Keratinocyte (primary cell): ENCODE measurements around the gene BAG3. TPM values are rescaled to one million over a fixed set of nuclear protein-coding genes. Genes with fewer than 3 reads are reported as not detected.

Source experiments
- DNase-seq: peaks from one replicate; pipeline ENCODE4 v3.0.0-alpha.2; 2011; ENCODE audit warnings: low read depth, missing footprints, low spot score
- FAIRE-seq: peaks from 2 replicates; lab custom pipeline; 2011; peaks lifted over from hg19 to GRCh38; lab: Jason Lieb, UNC
- H2AFZ ChIP-seq: 2 replicates; pipeline ENCODE4 v1.6.0; 2012; ENCODE audit warnings: low read length, control low read depth, inconsistent platforms; ENCODE audit not compliant: control insufficient read depth
- H3K27ac ChIP-seq: 2 replicates; pipeline ENCODE4 v1.5.1; 2011; ENCODE audit warnings: low read length; ENCODE audit not compliant: control insufficient read depth, insufficient read depth
- H3K27me3 ChIP-seq: 3 replicates; pipeline ENCODE4 v1.6.0; 2011; ENCODE audit warnings: low read length; ENCODE audit not compliant: control insufficient read depth, insufficient read depth; ENCODE audit errors: extremely low read depth
- H3K36me3 ChIP-seq, 2 experiments: 2 replicates in 1 of 2; 3 replicates in 1 of 2; pipeline ENCODE4 v1.5.1; 2011; ENCODE audit warnings: low read length in 2 of 2, mild to moderate bottlenecking in 1 of 2; ENCODE audit not compliant: control insufficient read depth in 2 of 2, insufficient read depth in 2 of 2; ENCODE audit errors: extremely low read depth in 1 of 2
- H3K4me1 ChIP-seq: 3 replicates; pipeline ENCODE4 v1.5.1; 2011; ENCODE audit warnings: low read length; ENCODE audit not compliant: control insufficient read depth, insufficient read depth; ENCODE audit errors: extremely low read depth
- H3K4me2 ChIP-seq: 3 replicates; pipeline ENCODE4 v1.6.0; 2011; ENCODE audit warnings: low read depth, low read length; ENCODE audit not compliant: control insufficient read depth, insufficient read depth; ENCODE audit errors: extremely low read depth
- H3K4me3 ChIP-seq, 3 experiments: fragments of 200-600 bp in 1 of 3; sonication (generic) in 1 of 3; 2 replicates in 2 of 3; 3 replicates in 1 of 3; pipeline ENCODE4 v1.5.1; 2011 to 2016; ENCODE audit warnings: low read length in 3 of 3, mild to moderate bottlenecking in 3 of 3, control low read depth in 2 of 3, inconsistent platforms in 1 of 3, low read depth in 1 of 3, mixed read lengths in 1 of 3, mixed run types in 1 of 3, moderate library complexity in 1 of 3; ENCODE audit not compliant: control insufficient read depth in 2 of 3, insufficient read depth in 2 of 3; ENCODE audit errors: extremely low read depth in 1 of 3
- H3K79me2 ChIP-seq: 2 replicates; pipeline ENCODE4 v1.6.0; 2012; ENCODE audit warnings: low read length; ENCODE audit not compliant: control insufficient read depth, insufficient read depth
- H3K9ac ChIP-seq: 3 replicates; pipeline ENCODE4 v1.6.0; 2011; ENCODE audit warnings: low read length; ENCODE audit not compliant: control insufficient read depth, insufficient read depth; ENCODE audit errors: extremely low read depth
- H3K9me1 ChIP-seq: 3 replicates; pipeline ENCODE4 v1.6.0; 2011; ENCODE audit warnings: low read length; ENCODE audit not compliant: control insufficient read depth, insufficient read depth; ENCODE audit errors: extremely low read depth
- H3K9me3 ChIP-seq: 2 replicates; pipeline ENCODE4 v1.5.1; 2012; ENCODE audit warnings: low read depth, low read length; ENCODE audit not compliant: control insufficient read depth
- H4K20me1 ChIP-seq: 3 replicates; pipeline ENCODE4 v1.6.0; 2011; ENCODE audit warnings: low read length; ENCODE audit not compliant: control insufficient read depth, insufficient read depth; ENCODE audit errors: extremely low read depth
- EZH2 ChIP-seq: IDR thresholded peaks from one replicate; pipeline ENCODE4 v1.6.1; 2012; ENCODE audit warnings: inconsistent platforms, mild to moderate bottlenecking, low read length, moderate library complexity
- dilution Hi-C: fragments of 300-500 bp; cut with MboI; formaldehyde crosslinking; loops from one replicate; pipeline ENCODE4 v1.7.0; 2020; ENCODE audit warnings: low sequenced_read_pairs; ENCODE audit not compliant: extremely low pct_ligation_motif_present
- polyA plus RNA-seq, 5 experiments: library from polyadenylated mRNA; depleted of rRNA in 3 of 5; stranded (reverse) in 3 of 5; stranded (forward) in 1 of 5; unstranded in 1 of 5; fragments of >200 nt; gene quantifications; 1 replicate in 1 of 5; 2 replicates in 3 of 5; 3 replicates in 1 of 5; pipeline versions ENCODE4 v1.2.1 to v1.2.3, GENCODE V29; 2011 to 2012; ENCODE audit warnings: missing spikeins in 2 of 5, low read depth in 1 of 5, low replicate concordance in 1 of 5
- TF ChIP-seq, protein P1 (sequence below), 3 experiments: IDR thresholded peaks in 1 of 3; conservative IDR thresholded peaks in 1 of 3; optimal IDR thresholded peaks in 1 of 3; 2 replicates in 2 of 3; 3 replicates in 1 of 3; pipeline versions ENCODE3 to v1.5.1; 2011; ENCODE audit warnings: low read length in 3 of 3, mild to moderate bottlenecking in 3 of 3, moderate library complexity in 2 of 3, control low read depth in 1 of 3, inconsistent platforms in 1 of 3; ENCODE audit not compliant: insufficient read depth in 2 of 3; ENCODE audit errors: extremely low read depth in 1 of 3

BAG3 gene
- polyA plus RNA-seq, 1 donor (not counting 4 experiments of a cell fraction or from before 2014, with no cell fraction given) = 26.2 TPM

GRCh38 chr10:119604468-119604867 lies 46.7 kb upstream of the BAG3 start:
- Histone ChIP-seq H3K36me3 (no peaks in the 10 kb centered on the region), H3K79me2 (no peaks in the 10 kb centered on the region), H3K4me1 (no peaks in the 10 kb centered on the region), H3K4me2 (no peak overlapping the region), H3K9me1 (no peaks in the 10 kb centered on the region), H3K27ac (no peak overlapping the region), H4K20me1 (no peaks in the 10 kb centered on the region), H3K27me3 (no peaks in the 10 kb centered on the region), H3K4me3 (no peak overlapping the region), H2AFZ (no peak overlapping the region), H3K9ac (no peak overlapping the region), H3K9me3 (no peaks in the 10 kb centered on the region)
- FAIRE-seq (no peak), DNase-seq (no peak)
- dilution Hi-C loops = no loop called here
- TF ChIP-seq, protein P1, sequence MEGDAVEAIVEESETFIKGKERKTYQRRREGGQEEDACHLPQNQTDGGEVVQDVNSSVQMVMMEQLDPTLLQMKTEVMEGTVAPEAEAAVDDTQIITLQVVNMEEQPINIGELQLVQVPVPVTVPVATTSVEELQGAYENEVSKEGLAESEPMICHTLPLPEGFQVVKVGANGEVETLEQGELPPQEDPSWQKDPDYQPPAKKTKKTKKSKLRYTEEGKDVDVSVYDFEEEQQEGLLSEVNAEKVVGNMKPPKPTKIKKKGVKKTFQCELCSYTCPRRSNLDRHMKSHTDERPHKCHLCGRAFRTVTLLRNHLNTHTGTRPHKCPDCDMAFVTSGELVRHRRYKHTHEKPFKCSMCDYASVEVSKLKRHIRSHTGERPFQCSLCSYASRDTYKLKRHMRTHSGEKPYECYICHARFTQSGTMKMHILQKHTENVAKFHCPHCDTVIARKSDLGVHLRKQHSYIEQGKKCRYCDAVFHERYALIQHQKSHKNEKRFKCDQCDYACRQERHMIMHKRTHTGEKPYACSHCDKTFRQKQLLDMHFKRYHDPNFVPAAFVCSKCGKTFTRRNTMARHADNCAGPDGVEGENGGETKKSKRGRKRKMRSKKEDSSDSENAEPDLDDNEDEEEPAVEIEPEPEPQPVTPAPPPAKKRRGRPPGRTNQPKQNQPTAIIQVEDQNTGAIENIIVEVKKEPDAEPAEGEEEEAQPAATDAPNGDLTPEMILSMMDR (optimal IDR thresholded peaks at IDR 0.05 in 1 of 3, IDR thresholded peaks at IDR 0.05 in 1 of 3, conservative IDR thresholded peaks at IDR 0.05 in 1 of 3; ENCODE audit: extremely low read depth in 1 of 3, insufficient read depth in 2 of 3, low read length in 3 of 3) = no peak
- no peak for TF ChIP-seq EZH2

DNA sequence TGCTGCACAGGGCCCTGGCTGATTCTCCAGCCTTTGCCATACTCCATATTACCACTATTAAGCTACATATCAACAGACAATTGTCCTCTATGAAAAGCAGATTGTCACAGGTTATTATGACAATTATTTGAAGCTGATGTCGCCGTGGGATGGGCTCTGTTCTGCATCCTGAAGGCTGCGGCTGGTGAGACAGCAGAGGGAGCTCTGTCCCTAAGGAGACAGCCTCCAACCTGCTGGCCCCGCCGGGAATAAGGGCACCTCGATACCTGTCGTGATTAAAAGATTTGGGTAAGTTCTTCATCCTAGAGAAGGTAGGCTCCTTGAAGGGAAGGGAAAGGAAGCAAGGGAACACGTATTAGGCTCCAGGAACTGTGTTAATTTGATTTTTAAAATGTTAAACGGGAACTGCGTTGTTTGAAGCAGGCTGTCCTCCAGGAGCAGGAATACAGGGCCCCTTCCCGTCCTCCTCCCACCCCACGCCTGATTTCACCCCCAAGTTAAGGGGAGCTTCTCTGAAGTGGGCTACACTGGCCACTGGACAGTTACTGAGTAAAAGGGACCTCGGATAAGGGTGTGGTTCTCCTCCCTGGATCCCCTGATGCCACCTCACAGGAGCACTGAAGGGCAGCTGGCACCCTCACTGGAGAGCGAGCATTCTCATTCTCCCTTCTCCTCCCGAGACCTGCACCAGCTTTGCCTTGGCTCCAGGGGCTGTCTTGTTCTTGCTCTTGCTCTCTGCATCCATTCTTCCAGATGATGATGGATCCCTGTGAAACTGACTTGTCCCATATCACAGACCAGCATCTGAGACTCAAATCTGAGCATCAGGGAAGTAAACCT lies 42.6 kb upstream of the BAG3 start:
- no peak overlapping the region for H3K27ac ChIP-seq
- H3K4me2 ChIP-seq = no peak overlapping the region
- no peak for DNase-seq
- H3K79me2 ChIP-seq = no peaks in the 10 kb centered on the region
- H3K4me1 ChIP-seq = no peaks in the 10 kb centered on the region
- no peak overlapping the region for H3K4me3 ChIP-seq
- no peak for TF ChIP-seq EZH2
- TF ChIP-seq, protein P1 (optimal IDR thresholded peaks at IDR 0.05 in 1 of 3, IDR thresholded peaks at IDR 0.05 in 1 of 3, conservative IDR thresholded peaks at IDR 0.05 in 1 of 3; ENCODE audit: extremely low read depth in 1 of 3, insufficient read depth in 2 of 3, low read length in 3 of 3) = peak; percentile 83 to 95 (median 83)
- no peak overlapping the region for H3K9ac ChIP-seq
- no peaks in the 10 kb centered on the region for H3K9me3 ChIP-seq
- H3K36me3 ChIP-seq = no peaks in the 10 kb centered on the region
- H2AFZ ChIP-seq = peak overlapping the region; percentile 46
- no peaks in the 10 kb centered on the region for H3K9me1 ChIP-seq
- peak; percentile 84 for FAIRE-seq
- no peaks in the 10 kb centered on the region for H4K20me1 ChIP-seq
- dilution Hi-C loops = no loop called here
- H3K27me3 ChIP-seq = no peaks in the 10 kb centered on the region
